ENCODE results near the gene NR3C1.

DNA sequence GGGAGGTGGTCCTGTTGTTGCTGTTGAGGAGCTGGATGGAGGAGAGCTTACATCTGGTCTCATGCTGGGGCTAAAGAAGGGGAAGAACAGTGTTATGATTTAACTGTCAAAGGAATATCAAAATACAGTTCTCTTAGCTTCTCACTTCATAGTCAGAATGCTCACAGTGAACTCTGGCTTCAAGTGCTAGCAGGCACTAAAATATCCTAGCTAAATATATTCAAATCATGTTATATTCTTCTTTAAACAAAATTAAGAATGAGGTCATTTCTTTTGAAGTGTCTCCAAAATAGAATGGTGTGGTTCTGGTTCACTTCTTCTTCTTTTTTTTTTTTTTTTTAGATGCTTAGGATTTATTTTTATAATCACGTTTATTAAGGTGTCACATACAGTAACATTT lies 89.4 kb downstream of the NR3C1 start:
- TF ChIP-seq EZH2 (IDR thresholded peaks at IDR 0.05; ENCODE audit: borderline replicate concordance) (no peak), EZH2phosphoT487 (IDR thresholded peaks at IDR 0.05; ENCODE audit: low read depth, severe bottlenecking, unreplicated experiment) (no peak)
- TF ChIP-seq, protein P1, sequence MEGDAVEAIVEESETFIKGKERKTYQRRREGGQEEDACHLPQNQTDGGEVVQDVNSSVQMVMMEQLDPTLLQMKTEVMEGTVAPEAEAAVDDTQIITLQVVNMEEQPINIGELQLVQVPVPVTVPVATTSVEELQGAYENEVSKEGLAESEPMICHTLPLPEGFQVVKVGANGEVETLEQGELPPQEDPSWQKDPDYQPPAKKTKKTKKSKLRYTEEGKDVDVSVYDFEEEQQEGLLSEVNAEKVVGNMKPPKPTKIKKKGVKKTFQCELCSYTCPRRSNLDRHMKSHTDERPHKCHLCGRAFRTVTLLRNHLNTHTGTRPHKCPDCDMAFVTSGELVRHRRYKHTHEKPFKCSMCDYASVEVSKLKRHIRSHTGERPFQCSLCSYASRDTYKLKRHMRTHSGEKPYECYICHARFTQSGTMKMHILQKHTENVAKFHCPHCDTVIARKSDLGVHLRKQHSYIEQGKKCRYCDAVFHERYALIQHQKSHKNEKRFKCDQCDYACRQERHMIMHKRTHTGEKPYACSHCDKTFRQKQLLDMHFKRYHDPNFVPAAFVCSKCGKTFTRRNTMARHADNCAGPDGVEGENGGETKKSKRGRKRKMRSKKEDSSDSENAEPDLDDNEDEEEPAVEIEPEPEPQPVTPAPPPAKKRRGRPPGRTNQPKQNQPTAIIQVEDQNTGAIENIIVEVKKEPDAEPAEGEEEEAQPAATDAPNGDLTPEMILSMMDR (IDR thresholded peaks at IDR 0.05; ENCODE audit: poor library complexity): no peak
